Skeletal muscle cell (primary cell): Measurements from ENCODE around the gene ZDHHC11B.
"Not testable (repeated sequence)": the region's sequence is repeated elsewhere in the genome, so short reads cannot be mapped to it uniquely, and the experiment has no call there.

Experiments used
- DNase-seq: peaks from one replicate; pipeline ENCODE4 v3.0.0-alpha.2; 2010; ENCODE audit warnings: low read depth
- H3K4me3 ChIP-seq: 2 replicates; pipeline ENCODE4 v1.5.1; 2011; ENCODE audit warnings: low read depth, mild to moderate bottlenecking, control low read depth, low read length, moderate library complexity

The ZDHHC11B gene

GRCh38 chr5:787857-788233, 3.3 kb upstream of the ZDHHC11B start:
- not testable (repeated sequence) for H3K4me3 ChIP-seq, DNase-seq

- not testable (repeated sequence) for H3K4me3 ChIP-seq, DNase-seq
Observed at GRCh38 chr5:787224-787856, 2.8 kb upstream of the ZDHHC11B start.

- H3K4me3 ChIP-seq, result not testable (repeated sequence)
Observed at GRCh38 chr5:785181-785705, 714 bp upstream of the ZDHHC11B start.

GRCh38 chr5:783881-784427, 575 bp downstream of the ZDHHC11B start:
- DNase-seq, result not testable (repeated sequence)
- H3K4me3 ChIP-seq, result peak overlapping the region; percentile 34

More at GRCh38 chr5:785181-785705, 714 bp upstream of the ZDHHC11B start:
- DNase-seq, result not testable (repeated sequence)

- peak overlapping the region; percentile 13 for H3K4me3 ChIP-seq
- DNase-seq, result not testable (repeated sequence)
Observed at GRCh38 chr5:783049-783802, 1.3 kb downstream of the ZDHHC11B start.

- DNase-seq, H3K4me3 ChIP-seq: not testable (repeated sequence)
Observed at GRCh38 chr5:782356-782755, 2.2 kb downstream of the ZDHHC11B start.

GRCh38 chr5:780571-780970, 4.0 kb downstream of the ZDHHC11B start:
- H3K4me3 ChIP-seq, result not testable (repeated sequence)

GRCh38 chr5:778967-779366, 5.6 kb downstream of the ZDHHC11B start:
- not testable (repeated sequence) for H3K4me3 ChIP-seq, DNase-seq

More at GRCh38 chr5:780571-780970, 4.0 kb downstream of the ZDHHC11B start:
- not testable (repeated sequence) for DNase-seq

GRCh38 chr5:778421-778820, 6.1 kb downstream of the ZDHHC11B start:
- not testable (repeated sequence) for H3K4me3 ChIP-seq

GRCh38 chr5:777756-778161, 6.8 kb downstream of the ZDHHC11B start:
- no peak for DNase-seq
- H3K4me3 ChIP-seq, result no peak overlapping the region

More at GRCh38 chr5:778421-778820, 6.1 kb downstream of the ZDHHC11B start:
- not testable (repeated sequence) for DNase-seq

- no peak for DNase-seq
- H3K4me3 ChIP-seq, result peak overlapping the region; percentile 29
Observed at GRCh38 chr5:776862-777711, 7.4 kb downstream of the ZDHHC11B start.

GRCh38 chr5:775961-776861, 8.3 kb downstream of the ZDHHC11B start:
- H3K4me3 ChIP-seq, result no peak overlapping the region
- DNase-seq, result no peak

GRCh38 chr5:775595-775960, 9.0 kb downstream of the ZDHHC11B start:
- not testable (repeated sequence) for H3K4me3 ChIP-seq, DNase-seq

GRCh38 chr5:774854-775505, 9.5 kb downstream of the ZDHHC11B start:
- not testable (repeated sequence) for DNase-seq, H3K4me3 ChIP-seq

- not testable (repeated sequence) for H3K4me3 ChIP-seq, DNase-seq
Observed at GRCh38 chr5:774304-774703, 10.2 kb downstream of the ZDHHC11B start.

GRCh38 chr5:773517-774264, 10.8 kb downstream of the ZDHHC11B start:
- no peak overlapping the region for H3K4me3 ChIP-seq
- no peak for DNase-seq

- not testable (repeated sequence) for DNase-seq, H3K4me3 ChIP-seq
Observed at GRCh38 chr5:772931-773330, 11.6 kb downstream of the ZDHHC11B start.
